ACHN (cell line): ENCODE results near the gene TRAF4.
"Not testable (repeated sequence)": the region's sequence is repeated elsewhere in the genome, so short reads cannot be mapped to it uniquely, and the experiment has no call there.

Experiments
- DNase-seq: peaks from one replicate; pipeline ENCODE4 v3.0.0-alpha.2; 2015
- in situ Hi-C: cut with HindIII; loops from 2 replicates; pipeline ENCODE4 v1.10.0; 2017; ENCODE audit warnings: low sequenced_read_pairs, low pct_ligation_motif_present, low pct_unique_long_range_greater_than_20kb

The TRAF4 gene

DNA sequence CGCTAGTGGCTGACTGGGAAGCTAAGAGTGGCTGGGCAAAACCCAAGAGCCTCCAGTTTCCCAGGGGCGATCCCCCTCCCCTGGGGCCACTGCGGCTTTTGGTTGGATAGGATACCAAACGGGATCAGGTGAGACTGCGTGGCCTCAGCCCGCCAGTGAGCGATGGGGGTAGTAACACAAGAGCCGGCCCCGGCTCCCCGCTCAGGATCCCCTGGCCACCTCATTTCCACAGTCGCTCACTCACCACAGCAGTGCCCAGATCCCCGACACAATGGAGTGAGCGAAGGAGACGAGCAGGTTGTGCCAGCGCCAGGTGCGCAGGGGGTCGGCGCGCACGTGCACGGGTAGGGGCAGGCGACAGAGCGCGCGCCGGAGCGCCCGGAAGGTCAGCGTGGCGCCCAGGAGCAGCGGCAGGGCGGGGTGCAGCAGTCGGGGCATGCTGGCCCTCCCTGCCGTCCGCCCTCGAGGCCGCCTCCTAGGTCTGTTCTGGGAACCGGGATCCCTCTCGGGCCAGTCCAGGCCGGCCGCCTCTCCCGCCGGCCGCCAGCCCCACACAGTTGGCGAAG is 18.1 kb upstream of the TRAF4 start:
- in situ Hi-C loops, result no loop called here

DNA sequence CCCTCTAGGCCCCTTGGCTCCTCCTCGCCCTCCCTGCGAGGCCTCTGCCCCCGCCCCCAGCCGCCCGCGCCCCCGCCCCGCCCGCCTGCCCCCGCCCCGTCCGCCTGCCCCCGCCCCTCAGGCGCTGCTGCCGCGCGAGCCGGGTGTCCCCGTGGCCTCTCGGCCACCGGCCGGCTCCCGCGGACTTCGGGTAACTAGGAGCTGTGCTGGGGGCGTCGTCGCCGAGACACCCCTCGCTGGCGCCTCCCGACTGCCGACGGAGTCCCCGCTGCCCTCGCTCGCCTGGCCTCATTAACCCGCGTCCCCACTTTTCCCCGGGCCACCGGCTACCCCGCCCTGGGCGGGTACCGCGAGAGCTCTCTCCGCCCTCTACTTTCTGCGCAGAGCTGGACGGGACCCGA is 17.6 kb upstream of the TRAF4 start, which contains the start of gene TLCD1:
Gene TLCD1 (minus strand): TSS at position 8 of the 401 bp plus-strand sequence. CDS start 136 bp downstream, outside the sequence.
- DNase-seq, result peak; percentile 83

More for the DNA sequence above, 18.1 kb upstream of the TRAF4 start:
- DNase-seq, result peak; percentile 62

DNA sequence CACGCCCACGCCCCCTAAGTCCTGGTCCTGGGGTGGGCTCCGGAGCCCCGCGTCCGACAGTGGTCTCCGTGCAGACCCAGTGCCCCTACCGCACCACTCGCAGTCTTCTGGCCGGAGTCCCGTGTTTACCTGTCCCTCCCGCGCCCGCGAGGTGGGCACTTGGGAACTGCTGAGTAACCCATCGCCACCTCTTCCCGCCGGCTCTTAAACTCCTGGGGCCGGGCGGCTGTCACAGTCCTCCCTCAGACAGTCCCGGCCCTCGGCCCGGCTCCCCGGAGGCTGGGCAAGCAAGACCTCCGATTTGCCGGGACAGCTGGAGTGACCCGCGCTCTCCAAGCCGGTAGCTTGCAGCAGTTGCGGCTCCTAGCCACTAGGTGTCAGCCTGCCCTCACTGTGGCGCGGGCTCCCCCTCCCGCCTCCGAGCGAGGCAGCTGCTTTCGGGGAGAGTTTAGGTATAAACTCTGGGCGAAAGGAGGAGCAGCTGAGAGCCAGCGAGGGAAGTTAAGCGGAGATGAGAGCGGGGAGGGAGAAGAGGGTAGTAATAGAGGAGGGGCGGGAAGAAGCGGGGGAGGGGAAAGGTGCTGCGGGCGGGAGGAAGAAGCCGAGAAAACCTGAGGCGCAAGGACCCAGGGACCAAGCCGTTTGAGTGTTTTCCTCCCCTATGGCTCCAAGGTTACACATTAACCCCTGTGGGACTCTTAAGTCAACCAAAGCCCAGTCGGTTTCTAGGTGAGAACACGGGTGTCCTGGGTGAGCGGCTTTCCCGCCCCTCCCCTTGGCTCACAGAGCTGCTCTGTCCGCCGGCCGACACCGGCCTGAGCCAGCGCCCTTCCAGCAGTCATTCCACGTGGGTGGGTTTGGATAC is 17.0 kb upstream of the TRAF4 start:
- DNase-seq, result peak; percentile 98
- in situ Hi-C loops, result no loop called here

More for the DNA sequence above, 17.6 kb upstream of the TRAF4 start, which contains the start of gene TLCD1:
- in situ Hi-C loops, result no loop called here

- in situ Hi-C loops, result no loop called here
- DNase-seq, result peak; percentile 93
These were observed 15.2 kb upstream of the TRAF4 start, which contains the start of gene NEK8 for GRCh38 chr17:28728364-28729200. Gene NEK8, plus strand, starts transcription at chr17:28728788. Its CDS starts 26 bp downstream, at chr17:28728814.

GRCh38 chr17:28729950-28730330 is 13.9 kb upstream of the TRAF4 start:
- in situ Hi-C loops, result no loop called here
- no peak for DNase-seq

- DNase-seq, result no peak
- in situ Hi-C loops, result no loop called here
These were observed 10.5 kb upstream of the TRAF4 start for GRCh38 chr17:28733346-28733745.

- in situ Hi-C loops, result no loop called here
- DNase-seq, result no peak
These were observed 9.0 kb upstream of the TRAF4 start for GRCh38 chr17:28734712-28735241.

DNA sequence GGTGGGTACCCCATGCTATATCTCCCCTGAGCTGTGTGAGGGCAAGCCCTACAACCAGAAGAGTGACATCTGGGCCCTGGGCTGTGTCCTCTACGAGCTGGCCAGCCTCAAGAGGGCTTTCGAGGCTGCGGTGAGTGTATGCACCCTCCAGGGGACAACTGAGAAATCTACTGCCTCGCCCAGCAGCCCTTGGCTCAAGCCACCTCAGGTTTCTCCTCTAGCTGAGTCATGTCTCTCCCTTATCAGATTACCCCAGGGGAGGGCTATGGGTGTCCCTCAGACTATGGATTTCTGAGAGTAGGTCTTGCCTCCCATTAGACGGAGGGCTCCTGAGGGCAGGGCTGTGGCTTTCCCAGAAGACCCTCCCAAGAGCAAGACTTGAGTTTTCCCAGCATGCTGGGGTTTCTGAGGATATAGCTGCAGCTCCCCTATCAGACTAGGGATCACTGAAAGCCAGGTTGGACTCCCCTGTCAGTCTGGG is 8.5 kb upstream of the TRAF4 start:
- in situ Hi-C loops, result no loop called here

GRCh38 chr17:28735913-28736769 is 7.7 kb upstream of the TRAF4 start:
- in situ Hi-C loops, DNase-seq: not testable (repeated sequence)

More for the DNA sequence above, 8.5 kb upstream of the TRAF4 start:
- DNase-seq, result no peak

DNA sequence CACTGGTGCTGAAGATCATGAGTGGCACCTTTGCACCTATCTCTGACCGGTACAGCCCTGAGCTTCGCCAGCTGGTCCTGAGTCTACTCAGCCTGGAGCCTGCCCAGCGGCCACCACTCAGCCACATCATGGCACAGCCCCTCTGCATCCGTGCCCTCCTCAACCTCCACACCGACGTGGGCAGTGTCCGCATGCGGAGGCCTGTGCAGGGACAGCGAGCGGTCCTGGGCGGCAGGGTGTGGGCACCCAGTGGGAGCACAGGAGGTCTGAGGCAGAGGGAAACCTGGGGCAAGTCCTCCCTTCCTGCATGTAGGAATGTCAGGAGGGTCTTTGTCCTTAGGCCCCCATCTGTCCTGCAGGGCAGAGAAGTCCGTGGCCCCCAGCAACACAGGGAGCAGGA is 6.5 kb upstream of the TRAF4 start:
- no peak for DNase-seq
- in situ Hi-C loops, result no loop called here

DNA sequence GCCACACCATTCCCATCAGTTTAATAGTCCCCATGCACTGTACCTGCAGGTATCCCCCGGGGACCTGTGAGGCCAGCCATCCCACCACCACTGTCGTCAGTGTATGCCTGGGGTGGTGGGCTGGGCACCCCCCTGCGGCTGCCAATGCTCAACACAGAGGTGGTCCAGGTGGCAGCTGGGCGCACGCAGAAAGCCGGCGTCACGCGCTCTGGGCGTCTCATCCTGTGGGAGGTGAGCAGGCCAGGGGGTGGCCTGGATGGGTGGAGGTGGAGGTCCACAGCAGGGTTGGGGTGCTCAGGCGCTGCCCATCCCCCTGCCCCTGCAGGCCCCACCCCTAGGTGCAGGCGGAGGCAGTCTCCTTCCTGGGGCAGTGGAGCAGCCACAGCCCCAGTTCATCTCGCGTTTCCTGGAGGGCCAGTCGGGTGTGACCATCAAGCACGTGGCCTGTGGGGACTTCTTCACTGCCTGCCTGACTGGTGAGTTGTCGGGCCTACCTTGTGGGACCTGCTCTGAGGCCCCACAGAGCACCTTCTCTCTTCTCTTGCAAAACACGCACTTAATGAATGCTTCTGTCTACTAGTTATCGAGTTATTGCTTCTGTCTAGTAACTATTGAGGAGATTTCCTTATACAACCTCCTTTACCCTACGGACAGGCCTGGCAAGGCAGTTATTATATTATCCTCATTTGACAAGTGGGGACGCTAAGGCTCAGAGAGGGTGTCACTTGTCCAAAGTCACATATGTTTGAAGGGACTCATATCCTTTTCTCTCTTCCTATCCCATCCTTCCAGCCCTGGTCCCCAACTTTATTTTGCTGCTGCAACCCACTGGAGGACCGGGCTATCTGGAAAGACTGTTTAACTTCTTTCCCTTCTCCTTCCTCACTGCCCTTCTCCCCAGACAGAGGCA is 5.8 kb upstream of the TRAF4 start:
- in situ Hi-C loops, result no loop called here
- DNase-seq, result no peak

DNA sequence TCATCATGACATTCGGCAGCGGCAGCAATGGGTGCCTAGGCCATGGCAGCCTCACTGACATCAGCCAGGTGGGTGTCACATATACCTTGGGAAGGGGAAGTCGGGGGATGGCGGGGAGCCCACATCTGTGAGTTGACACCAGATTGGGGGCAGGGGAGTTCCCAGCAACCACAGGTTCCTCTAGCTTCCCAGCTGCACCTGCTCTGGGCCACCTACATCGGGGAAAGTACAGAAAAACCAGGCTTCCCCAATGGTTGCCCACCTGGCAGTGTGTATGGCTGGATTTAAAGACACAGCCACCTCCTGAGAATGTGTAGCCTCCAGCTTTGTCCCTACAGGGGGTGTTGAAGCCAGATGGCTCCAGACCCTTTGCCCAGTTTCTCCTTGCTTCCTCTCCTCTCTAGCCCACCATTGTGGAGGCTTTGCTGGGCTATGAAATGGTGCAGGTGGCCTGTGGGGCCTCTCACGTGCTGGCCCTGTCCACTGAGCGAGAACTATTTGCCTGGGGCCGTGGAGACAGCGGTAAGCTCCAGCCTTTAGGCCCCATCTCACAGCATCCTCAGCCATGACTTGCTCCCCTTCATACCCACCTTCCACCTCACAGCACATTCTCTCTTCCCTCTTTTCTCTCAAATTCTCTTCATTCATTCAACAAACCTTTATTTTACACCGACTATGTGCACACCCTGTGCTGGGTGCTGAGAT is 5.0 kb upstream of the TRAF4 start:
- DNase-seq, result no peak
- in situ Hi-C loops, result no loop called here

DNA sequence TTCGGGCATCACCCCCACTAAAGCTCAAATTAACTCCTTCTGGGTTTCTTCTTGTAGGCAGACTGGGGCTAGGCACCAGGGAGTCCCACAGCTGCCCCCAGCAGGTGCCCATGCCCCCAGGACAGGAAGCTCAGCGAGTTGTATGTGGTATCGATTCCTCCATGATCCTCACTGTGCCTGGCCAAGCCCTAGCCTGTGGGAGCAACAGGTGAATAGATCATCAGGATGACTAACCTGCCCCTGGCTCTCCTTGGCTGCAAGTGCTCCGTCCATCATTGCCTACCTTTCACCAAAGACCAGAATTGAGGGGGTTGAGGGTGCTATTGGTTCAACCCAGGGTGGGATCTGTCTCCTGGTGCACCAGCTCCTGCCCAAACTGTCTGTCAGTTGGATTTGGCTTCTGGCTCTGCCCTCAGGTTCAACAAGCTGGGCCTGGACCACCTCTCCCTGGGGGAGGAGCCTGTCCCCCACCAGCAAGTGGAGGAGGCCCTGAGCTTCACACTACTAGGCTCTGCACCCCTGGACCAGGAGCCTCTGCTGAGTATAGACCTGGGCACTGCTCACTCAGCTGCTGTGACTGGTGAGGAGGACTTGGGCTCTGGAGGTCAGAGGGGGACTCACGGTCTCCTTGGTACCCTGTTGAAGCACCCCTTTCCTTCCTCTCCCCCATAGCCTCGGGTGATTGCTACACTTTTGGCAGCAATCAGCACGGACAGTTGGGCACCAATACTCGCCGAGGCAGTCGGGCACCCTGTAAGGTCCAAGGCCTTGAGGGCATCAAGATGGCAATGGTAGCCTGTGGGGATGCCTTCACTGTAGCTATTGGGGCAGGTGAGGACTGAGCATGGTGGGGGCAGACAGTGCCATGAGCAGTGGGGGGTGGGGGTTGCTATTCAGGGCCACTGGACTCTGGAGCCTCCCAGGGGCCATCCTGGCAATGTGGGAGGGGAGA is 3.1 kb upstream of the TRAF4 start:
- DNase-seq, result no peak
- in situ Hi-C loops, result no loop called here

- DNase-seq, result no peak
- in situ Hi-C loops, result no loop called here
These were observed 2.2 kb upstream of the TRAF4 start for GRCh38 chr17:28741358-28742349.
